Uterus (tissue), 4 donors: ENCODE results near the gene CALN1. TPM values are rescaled to one million over a fixed set of nuclear protein-coding genes. Genes with fewer than 3 reads are reported as not detected.

Source experiments
- DNase-seq, 2 donors: peaks; one replicate each; pipeline ENCODE4 v3.0.0-alpha.2; 2019 to 2020
- H3K27ac ChIP-seq, 2 donors: fragments of 200-600 bp; sonication (generic); 1 replicate in 1 of 2; 2 replicates in 1 of 2; pipeline ENCODE4 v1.5.1; 2016 to 2018
- H3K27me3 ChIP-seq, 2 donors: fragments of 200-600 bp; sonication (generic); one replicate each; pipeline ENCODE4 v1.5.1; 2018 to 2019; ENCODE audit warnings: control low read depth in 1 of 2
- H3K36me3 ChIP-seq, 2 donors: fragments of 200-600 bp; sonication (generic); one replicate each; pipeline ENCODE4 v1.5.1; 2019; ENCODE audit warnings: control low read depth in 1 of 2
- H3K4me1 ChIP-seq, 2 donors: fragments of 200-600 bp; sonication (generic); one replicate each; pipeline ENCODE4 v1.5.1; 2018 to 2019; ENCODE audit warnings: control low read depth in 1 of 2
- H3K4me3 ChIP-seq, 2 donors: fragments of 200-600 bp; sonication (generic); 1 replicate in 1 of 2; 2 replicates in 1 of 2; pipeline ENCODE4 v1.5.1; 2018 to 2019; ENCODE audit warnings: mild to moderate bottlenecking in 1 of 2
- H3K9me3 ChIP-seq, 2 donors: fragments of 200-600 bp; sonication (generic); one replicate each; pipeline ENCODE4 v1.5.1; 2019; ENCODE audit warnings: control low read depth in 1 of 2
- CTCF ChIP-seq, 4 experiments: fragments of 200-600 bp in 2 of 4; fragments of 450-650 bp in 2 of 4; sonication (generic) in 2 of 4; IDR thresholded peaks; one replicate each; pipeline ENCODE4 v1.5.1; 2016 to 2019; ENCODE audit warnings: antibody characterized with exemption in 4 of 4, mild to moderate bottlenecking in 2 of 4, moderate library complexity in 1 of 4
- POLR2A ChIP-seq, 2 donors: fragments of 450-650 bp; IDR thresholded peaks; one replicate each; pipeline ENCODE4 v1.6.1; 2016; ENCODE audit warnings: antibody characterized with exemption in 2 of 2, mild to moderate bottlenecking in 1 of 2, moderate library complexity in 1 of 2
- intact Hi-C: fragments of 100-400 bp; cut with DNase I; formaldehyde crosslinking; loops from one replicate; pipeline ENCODE4 v1.15.1; 2023; ENCODE audit warnings: low total_unique reads
- total RNA-seq, 4 donors: library from RNA; depleted of rRNA in 3 of 4; stranded (reverse); fragments of >200 nt in 3 of 4; gene quantifications; one replicate each; pipeline versions ENCODE4 v1.1.0 to v1.2.4, GENCODE V29; 2014 to 2023
- donor health status: DM: yes; HTN: yes; CAD: no.

Gene CALN1
- total RNA-seq, 4 donors from 2014 or later: 0.49 to 2.3 (median 1.5) TPM; not detected in 1

DNA sequence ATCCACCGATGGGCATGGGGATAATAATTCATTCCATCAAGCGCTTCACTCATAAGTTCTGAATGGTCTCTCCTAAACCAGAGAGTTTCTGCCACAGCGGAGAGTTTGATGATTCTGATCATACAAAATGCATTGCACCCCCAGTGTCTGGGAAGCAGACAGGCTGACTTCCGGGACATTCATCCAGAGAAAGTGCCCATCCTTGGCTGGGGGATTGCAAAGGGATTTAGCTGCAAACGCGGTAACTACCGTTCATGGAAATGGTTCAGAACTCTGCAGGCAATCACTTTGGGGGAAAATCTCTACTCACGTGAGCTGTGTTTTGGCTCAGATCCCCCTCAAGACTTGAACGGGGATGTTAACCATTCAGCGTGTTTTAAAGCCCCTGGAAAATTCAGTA is 33.4 kb upstream of the CALN1 start:
- no peak for DNase-seq
- Histone ChIP-seq H3K27ac (no peak overlapping the region), H3K27me3 (no peaks in the 10 kb centered on the region), H3K9me3 (no peaks in the 10 kb centered on the region), H3K4me1 (no peaks in the 10 kb centered on the region), H3K4me3 (no peak overlapping the region), H3K36me3 (no peaks in the 10 kb centered on the region)
- TF ChIP-seq POLR2A (IDR thresholded peaks at IDR 0.05) (no peak), CTCF (IDR thresholded peaks at IDR 0.05) (no peak)
- intact Hi-C loops: no loop called here

- H3K9me3 ChIP-seq: no peaks in the 10 kb centered on the region
- DNase-seq: no peak
- no peaks in the 10 kb centered on the region for H3K27me3 ChIP-seq
- H3K36me3 ChIP-seq: no peaks in the 10 kb centered on the region
- H3K4me1 ChIP-seq: no peaks in the 10 kb centered on the region
- intact Hi-C loops: no loop called here
- H3K4me3 ChIP-seq: no peak overlapping the region
- TF ChIP-seq POLR2A (IDR thresholded peaks at IDR 0.05) (no peak), CTCF (IDR thresholded peaks at IDR 0.05) (no peak)
- H3K27ac ChIP-seq: no peak overlapping the region
These were observed 32.9 kb upstream of the CALN1 start for GRCh38 chr7:72445075-72445474.

DNA sequence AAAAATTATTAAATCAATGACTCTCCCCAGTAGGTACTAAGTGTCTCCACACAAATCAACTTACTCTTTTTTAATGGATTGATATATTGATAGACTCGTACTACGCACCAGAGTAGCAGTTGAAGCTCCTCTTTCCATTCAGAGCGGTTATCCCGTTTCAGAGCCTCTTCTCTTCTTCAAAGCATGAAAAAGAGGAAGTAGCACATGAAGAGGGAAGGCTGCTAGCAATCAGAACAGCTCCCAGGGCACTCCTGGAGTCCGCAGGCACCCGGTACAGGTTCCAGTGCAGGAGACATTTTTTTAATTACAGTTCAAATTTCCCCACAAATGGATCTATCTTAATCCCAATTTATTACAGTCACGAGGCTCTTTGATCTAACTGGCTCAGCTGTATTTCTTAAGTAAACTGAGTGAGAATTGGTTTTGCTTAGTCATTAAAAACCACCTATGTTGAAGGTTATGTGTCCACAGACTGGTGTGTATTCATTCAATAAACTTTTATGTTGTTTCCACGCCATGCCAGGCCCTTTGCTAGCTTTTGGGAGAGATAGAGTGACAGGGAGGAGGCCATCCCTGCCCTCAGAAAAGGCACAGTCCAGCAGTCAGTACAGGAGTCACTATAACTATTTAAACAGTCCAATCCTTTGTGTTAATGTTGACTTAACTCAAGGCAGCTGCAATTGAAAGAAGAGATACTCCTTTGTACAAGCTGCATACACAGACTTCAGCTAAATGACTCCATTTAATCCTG is 32.1 kb upstream of the CALN1 start:
- Histone ChIP-seq H3K36me3 (no peaks in the 10 kb centered on the region), H3K4me3 (no peak overlapping the region), H3K27ac (no peak overlapping the region), H3K27me3 (no peaks in the 10 kb centered on the region), H3K4me1 (no peaks in the 10 kb centered on the region), H3K9me3 (no peaks in the 10 kb centered on the region)
- intact Hi-C loops: no loop called here
- no peak for DNase-seq
- TF ChIP-seq CTCF (IDR thresholded peaks at IDR 0.05) (no peak), POLR2A (IDR thresholded peaks at IDR 0.05) (no peak)

- TF ChIP-seq CTCF (IDR thresholded peaks at IDR 0.05) (no peak), POLR2A (IDR thresholded peaks at IDR 0.05) (no peak)
- no peak for DNase-seq
- H3K9me3 ChIP-seq: no peaks in the 10 kb centered on the region
- intact Hi-C loops: no loop called here
- no peaks in the 10 kb centered on the region for H3K4me1 ChIP-seq
- no peak overlapping the region for H3K27ac ChIP-seq
- H3K27me3 ChIP-seq: no peaks in the 10 kb centered on the region
- H3K36me3 ChIP-seq: no peaks in the 10 kb centered on the region
- no peak overlapping the region for H3K4me3 ChIP-seq
These were observed 29.7 kb upstream of the CALN1 start for GRCh38 chr7:72441791-72442190.

GRCh38 chr7:72438491-72438890 is 26.4 kb upstream of the CALN1 start:
- H3K4me3 ChIP-seq: no peak overlapping the region
- intact Hi-C loops: no loop called here
- no peaks in the 10 kb centered on the region for H3K36me3 ChIP-seq
- TF ChIP-seq POLR2A (IDR thresholded peaks at IDR 0.05): no peak
- TF ChIP-seq CTCF (IDR thresholded peaks at IDR 0.05): no peak
- no peak overlapping the region for H3K27ac ChIP-seq
- H3K4me1 ChIP-seq: no peaks in the 10 kb centered on the region
- H3K9me3 ChIP-seq: no peaks in the 10 kb centered on the region
- no peak for DNase-seq
- H3K27me3 ChIP-seq: no peaks in the 10 kb centered on the region
